ENCODE data around the gene SP110. TPM values are rescaled to one million over a fixed set of nuclear protein-coding genes. Genes with fewer than 3 reads are reported as not detected.
A peak's percentile ranks its signal among the peaks of the same experiment; 100 is the strongest.

The SP110 gene
- total and polyA plus RNA-seq, 7 experiments from 2014 or later, result 89.8 to 182 (median 108) TPM

GRCh38 chr2:230205721-230206120, 14.1 kb downstream of the SP110 start:
- Mint-ChIP-seq H3K36me3 (peaks cover 24 to 54% (median 43%) of the 10 kb centered on the region in 5 donors), H3K4me3 (no peak overlapping the region), H3K27ac (peak overlapping the region in 5 of 9 donors; percentile 27 to 71 (median 51)), H3K9me3 (no peaks in the 10 kb centered on the region), H3K27me3 (no peaks in the 10 kb centered on the region), H3K4me1 (peaks cover 5 to 25% (median 12%) of the 10 kb centered on the region in 7 donors)
- Histone ChIP-seq H3K4me1 (ENCODE audit: control insufficient read depth in 2 of 2, insufficient read depth in 2 of 2, low read length in 2 of 2) (peaks cover 9 to 10% of the 10 kb centered on the region in 2 donors), H3K27ac (ENCODE audit: low read depth, low read length) (no peak overlapping the region), H3K4me3 (ENCODE audit: low read length) (no peak overlapping the region), H3K27me3 (ENCODE audit: control insufficient read depth in 2 of 2, insufficient read depth in 2 of 2, low read length in 2 of 2) (no peaks in the 10 kb centered on the region), H3K36me3 (ENCODE audit: control insufficient read depth in 2 of 3, insufficient read depth in 3 of 3, low read length in 3 of 3) (peaks cover 47 to 95% (median 61%) of the 10 kb centered on the region in 3 experiments), H3K9me3 (ENCODE audit: control insufficient read depth in 2 of 3, low read length in 3 of 3) (no peaks in the 10 kb centered on the region)
- POLR2A ChIA-PET, result interaction anchor here (1.0 to 1.3 kb wide), 2 partner anchors 11 to 113 kb away, joined by 3 to 4 read pairs; no protein-coding TSS in a partner anchor
- CTCF ChIA-PET, result no interaction called here
- no peak for DNase-seq
- no peak for ATAC-seq
- intact Hi-C loops (cut with micrococcal nuclease), result no loop called here

- Histone ChIP-seq H3K4me3 (ENCODE audit: low read length) (no peak overlapping the region), H3K4me1 (ENCODE audit: control insufficient read depth in 2 of 2, insufficient read depth in 2 of 2, low read length in 2 of 2) (peaks cover 8 to 9% of the 10 kb centered on the region in 2 donors), H3K9me3 (ENCODE audit: control insufficient read depth in 2 of 3, low read length in 3 of 3) (no peaks in the 10 kb centered on the region), H3K27me3 (ENCODE audit: control insufficient read depth in 2 of 2, insufficient read depth in 2 of 2, low read length in 2 of 2) (no peaks in the 10 kb centered on the region), H3K27ac (ENCODE audit: low read depth, low read length) (no peak overlapping the region), H3K36me3 (ENCODE audit: control insufficient read depth in 2 of 3, insufficient read depth in 3 of 3, low read length in 3 of 3) (peaks cover 49 to 95% (median 61%) of the 10 kb centered on the region in 3 experiments)
- H3K9me3 Mint-ChIP-seq, result no peaks in the 10 kb centered on the region
- CTCF ChIA-PET, result interaction anchor here (0.6 kb wide), 1 partner anchor 24 kb away, joined by 3 read pairs; no protein-coding TSS in a partner anchor
- peak overlapping the region in 8 of 9 donors; percentile 4 to 71 (median 39) for H3K27ac Mint-ChIP-seq
- POLR2A ChIA-PET, result interaction anchor here (1.3 kb wide), 1 partner anchor 12 kb away, joined by 3 read pairs; no protein-coding TSS in a partner anchor
- H3K4me3 Mint-ChIP-seq, result no peak overlapping the region
- DNase-seq (no peak), ATAC-seq (no peak)
- peaks cover 31 to 61% (median 50%) of the 10 kb centered on the region in 5 donors for H3K36me3 Mint-ChIP-seq
- H3K27me3 Mint-ChIP-seq, result no peaks in the 10 kb centered on the region
- intact Hi-C loops (cut with micrococcal nuclease), result no loop called here
- H3K4me1 Mint-ChIP-seq, result peaks cover 5 to 25% (median 12%) of the 10 kb centered on the region in 7 donors
Observed at GRCh38 chr2:230205034-230205433, 14.8 kb downstream of the SP110 start.

DNA sequence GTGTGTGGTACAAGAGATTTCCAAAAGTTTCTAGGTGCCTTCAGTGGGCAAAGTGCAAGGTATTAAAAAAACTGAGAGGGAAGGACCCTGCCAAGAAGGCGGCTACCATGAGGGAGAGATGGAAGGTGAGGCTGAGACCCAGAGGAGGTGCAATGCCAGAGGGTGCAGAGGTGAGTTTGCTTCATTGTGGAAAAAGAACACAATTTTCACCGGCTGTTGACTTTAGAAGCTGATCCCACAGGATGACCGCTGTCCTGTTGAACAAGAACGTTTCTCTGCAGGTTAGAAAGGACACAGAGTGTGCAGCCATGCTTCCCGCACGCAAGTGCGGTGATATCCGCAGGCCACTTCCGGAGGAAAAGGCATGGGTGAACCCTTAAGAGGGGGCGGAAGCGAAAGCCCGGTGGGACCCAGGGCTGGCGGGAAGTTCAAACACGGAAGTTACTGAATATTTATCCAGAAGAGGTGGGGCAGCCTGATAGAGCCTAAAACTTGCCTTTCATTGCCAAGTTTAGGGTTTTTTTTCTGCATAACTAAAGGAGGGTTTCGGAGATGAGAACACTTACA, 16.6 kb downstream of the SP110 start:
- POLR2A ChIA-PET, result no interaction called here
- intact Hi-C loops (cut with micrococcal nuclease), result loop anchor here in 1 of 2 donors (5.0 kb wide), 1 partner anchor 409 kb away; no protein-coding TSS in a partner anchor

GRCh38 chr2:230202430-230203109, 17.2 kb downstream of the SP110 start:
- peak overlapping the region in 1 of 10 donors; percentile 5 for H3K4me3 Mint-ChIP-seq
- H3K4me1 ChIP-seq (ENCODE audit: control insufficient read depth in 2 of 2, insufficient read depth in 2 of 2, low read length in 2 of 2), result no peaks in the 10 kb centered on the region
- H3K4me1 Mint-ChIP-seq, result peaks cover 5 to 25% (median 12%) of the 10 kb centered on the region in 7 donors
- peaks cover 0 to 5% (median 0%) of the 10 kb centered on the region in 3 experiments for H3K9me3 ChIP-seq (ENCODE audit: control insufficient read depth in 2 of 3, low read length in 3 of 3)
- H3K27me3 Mint-ChIP-seq, result no peaks in the 10 kb centered on the region
- no peak for DNase-seq
- ChIA-PET POLR2A (no interaction called here), CTCF (interaction anchor here (0.6 to 1.2 kb wide), 3 partner anchors 15 to 412 kb away, joined by 3 to 6 read pairs (median 3); no protein-coding TSS in a partner anchor)
- H3K27me3 ChIP-seq (ENCODE audit: control insufficient read depth in 2 of 2, insufficient read depth in 2 of 2, low read length in 2 of 2), result no peaks in the 10 kb centered on the region
- no peak for ATAC-seq
- peaks cover 45 to 95% (median 45%) of the 10 kb centered on the region in 3 experiments for H3K36me3 ChIP-seq (ENCODE audit: control insufficient read depth in 2 of 3, insufficient read depth in 3 of 3, low read length in 3 of 3)
- peaks cover 31 to 85% (median 70%) of the 10 kb centered on the region in 5 donors for H3K36me3 Mint-ChIP-seq
- H3K27ac Mint-ChIP-seq, result peak overlapping the region; percentile 9 to 89 (median 34)
- H3K4me3 ChIP-seq (ENCODE audit: low read length), result no peak overlapping the region
- intact Hi-C loops (cut with micrococcal nuclease), result loop anchor here in 1 of 2 donors (5.0 kb wide), 1 partner anchor 410 kb away; no protein-coding TSS in a partner anchor
- H3K9me3 Mint-ChIP-seq, result peaks cover 0 to 1% (median 0%) of the 10 kb centered on the region in 11 donors
- no peak overlapping the region for H3K27ac ChIP-seq (ENCODE audit: low read depth, low read length)

More for the DNA sequence above, 16.6 kb downstream of the SP110 start:
- CTCF ChIA-PET, result interaction anchor here (0.7 kb wide), 1 partner anchor 411 kb away, joined by 3 read pairs; no protein-coding TSS in a partner anchor
- Mint-ChIP-seq H3K36me3 (peaks cover 31 to 79% (median 64%) of the 10 kb centered on the region in 5 donors), H3K4me1 (peaks cover 5 to 25% (median 12%) of the 10 kb centered on the region in 7 donors), H3K27ac (peak overlapping the region in 5 of 9 donors; percentile 9 to 89 (median 57)), H3K9me3 (peaks cover 0 to 1% (median 0%) of the 10 kb centered on the region in 11 donors), H3K27me3 (no peaks in the 10 kb centered on the region), H3K4me3 (no peak overlapping the region)
- Histone ChIP-seq H3K36me3 (ENCODE audit: control insufficient read depth in 2 of 3, insufficient read depth in 3 of 3, low read length in 3 of 3) (peaks cover 45 to 95% (median 51%) of the 10 kb centered on the region in 3 experiments), H3K4me1 (ENCODE audit: control insufficient read depth in 2 of 2, insufficient read depth in 2 of 2, low read length in 2 of 2) (no peaks in the 10 kb centered on the region), H3K27me3 (ENCODE audit: control insufficient read depth in 2 of 2, insufficient read depth in 2 of 2, low read length in 2 of 2) (no peaks in the 10 kb centered on the region), H3K4me3 (ENCODE audit: low read length) (no peak overlapping the region), H3K27ac (ENCODE audit: low read depth, low read length) (no peak overlapping the region), H3K9me3 (ENCODE audit: control insufficient read depth in 2 of 3, low read length in 3 of 3) (peaks cover 0 to 2% (median 0%) of the 10 kb centered on the region in 3 experiments)
- ATAC-seq (no peak), DNase-seq (no peak)

DNA sequence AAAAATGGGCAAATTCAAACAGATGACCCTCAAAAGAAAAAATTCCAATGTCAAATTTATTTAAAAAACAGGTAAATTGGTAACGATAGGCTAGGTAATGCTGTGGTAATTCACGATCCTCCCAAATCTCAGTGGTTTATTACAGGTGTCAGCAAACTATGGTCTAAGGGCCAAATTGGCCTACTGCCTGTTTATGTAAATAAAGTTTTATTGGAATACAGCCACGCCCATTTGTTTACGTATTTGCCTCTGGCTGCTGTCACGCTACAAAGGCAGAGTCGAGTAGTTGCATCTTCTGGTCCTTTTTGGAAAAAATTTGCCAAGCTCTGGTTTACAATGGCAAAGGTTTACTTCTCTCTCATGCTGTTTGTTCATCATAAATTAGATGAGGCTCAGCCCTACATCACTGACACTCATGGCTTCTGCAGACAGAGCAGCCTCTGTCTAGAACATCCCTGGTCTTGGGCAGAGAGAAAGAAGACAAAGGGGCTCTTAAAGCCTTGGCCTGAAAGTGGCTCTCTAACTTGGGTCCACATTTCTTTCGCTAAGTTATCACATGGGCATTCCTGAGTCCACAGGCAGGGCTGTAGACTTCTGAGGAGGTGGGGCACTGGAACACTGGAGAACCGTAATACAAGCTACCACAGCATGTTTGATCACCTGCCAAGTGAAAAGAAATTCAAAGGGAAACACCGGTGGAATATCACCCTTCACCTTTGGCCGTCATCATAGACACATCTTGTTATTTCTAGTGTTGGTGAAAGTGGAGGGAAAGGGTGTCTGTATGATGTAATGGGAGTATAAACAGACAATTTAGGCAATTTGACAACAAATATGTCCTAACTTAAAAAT, 34.8 kb downstream of the SP110 start:
- H3K4me1 Mint-ChIP-seq, result peaks cover 0 to 23% (median 6%) of the 10 kb centered on the region in 7 donors

DNA sequence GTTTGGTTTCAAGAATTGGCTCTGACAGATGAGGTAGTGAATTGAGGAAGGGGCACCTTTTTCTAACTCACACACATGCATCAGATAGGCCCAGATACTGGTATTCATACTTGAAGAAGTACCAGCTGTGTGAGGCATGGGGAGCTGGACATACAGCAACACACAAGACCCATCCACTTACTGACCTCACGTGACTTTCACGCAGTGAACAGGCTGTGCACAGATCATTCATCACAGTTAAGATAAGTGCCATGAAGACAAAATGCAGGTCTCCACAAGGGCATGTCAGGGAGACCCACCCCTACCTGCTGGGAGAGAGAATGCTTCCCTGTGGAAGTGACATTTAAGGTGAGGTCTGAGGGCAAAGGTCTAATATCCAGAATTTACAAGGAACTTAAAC, 38.6 kb downstream of the SP110 start:
- ChIA-PET CTCF (no interaction called here), POLR2A (no interaction called here)
- H3K9me3 Mint-ChIP-seq, result peaks cover 0 to 3% (median 0%) of the 10 kb centered on the region in 11 donors
- intact Hi-C loops (cut with micrococcal nuclease), result no loop called here
- Histone ChIP-seq H3K4me1 (ENCODE audit: control insufficient read depth in 2 of 2, insufficient read depth in 2 of 2, low read length in 2 of 2) (no peaks in the 10 kb centered on the region), H3K27me3 (ENCODE audit: control insufficient read depth in 2 of 2, insufficient read depth in 2 of 2, low read length in 2 of 2) (no peaks in the 10 kb centered on the region), H3K27ac (ENCODE audit: low read depth, low read length) (no peak overlapping the region), H3K9me3 (ENCODE audit: control insufficient read depth in 2 of 3, low read length in 3 of 3) (no peaks in the 10 kb centered on the region), H3K36me3 (ENCODE audit: control insufficient read depth in 2 of 3, insufficient read depth in 3 of 3, low read length in 3 of 3) (peaks cover 22 to 85% (median 24%) of the 10 kb centered on the region in 3 experiments), H3K4me3 (ENCODE audit: low read length) (no peak overlapping the region)
- H3K36me3 Mint-ChIP-seq, result peaks cover 32 to 92% (median 73%) of the 10 kb centered on the region in 5 donors
- peak overlapping the region in 6 of 9 donors; percentile 2 to 74 (median 59) for H3K27ac Mint-ChIP-seq
- no peak for DNase-seq
- no peak for ATAC-seq
- H3K4me1 Mint-ChIP-seq, result peaks cover 0 to 13% (median 0%) of the 10 kb centered on the region in 7 donors
- no peak overlapping the region for H3K4me3 Mint-ChIP-seq
- H3K27me3 Mint-ChIP-seq, result no peaks in the 10 kb centered on the region

More for the DNA sequence above, 34.8 kb downstream of the SP110 start:
- Mint-ChIP-seq H3K36me3 (peaks cover 23 to 96% (median 83%) of the 10 kb centered on the region in 5 donors), H3K4me3 (no peak overlapping the region), H3K9me3 (peaks cover 0 to 16% (median 0%) of the 10 kb centered on the region in 11 donors), H3K27me3 (no peaks in the 10 kb centered on the region), H3K27ac (peak overlapping the region in 5 of 9 donors; percentile 19 to 74 (median 48))
- ChIA-PET CTCF (interaction anchor here (0.6 kb wide), 1 partner anchor 169 kb away, joined by 3 read pairs; no protein-coding TSS in a partner anchor), POLR2A (no interaction called here)
- Histone ChIP-seq H3K27ac (ENCODE audit: low read depth, low read length) (no peak overlapping the region), H3K9me3 (ENCODE audit: control insufficient read depth in 2 of 3, low read length in 3 of 3) (no peaks in the 10 kb centered on the region), H3K4me1 (ENCODE audit: control insufficient read depth in 2 of 2, insufficient read depth in 2 of 2, low read length in 2 of 2) (no peaks in the 10 kb centered on the region), H3K36me3 (ENCODE audit: control insufficient read depth in 2 of 3, insufficient read depth in 3 of 3, low read length in 3 of 3) (peaks cover 8 to 48% (median 9%) of the 10 kb centered on the region in 3 experiments), H3K27me3 (ENCODE audit: control insufficient read depth in 2 of 2, insufficient read depth in 2 of 2, low read length in 2 of 2) (no peaks in the 10 kb centered on the region), H3K4me3 (ENCODE audit: low read length) (no peak overlapping the region)
- intact Hi-C loops (cut with micrococcal nuclease), result no loop called here
- no peak for DNase-seq
- ATAC-seq, result no peak

Measured in naive thymus-derived CD4-positive, alpha-beta T cell (primary cell).